Panc1 (cell line): Measurements from ENCODE around the gene LRRC25. TPM values are rescaled to one million over a fixed set of nuclear protein-coding genes. Genes with fewer than 3 reads are reported as not detected.

Experiments
- ATAC-seq: fragments of 200-7000 bp; cut with Tn5 transposase; 2 replicates; pipeline ENCODE4 v1.9.1; 2020; ENCODE audit warnings: mild to moderate bottlenecking, moderate library complexity
- BruUV-seq: library from RNA; stranded (reverse); fragments of 400-500 nt; replicated peaks from 2 replicates; lab custom pipeline; 2021; lab: Mats Ljungman, UMichigan
- CTCF ChIA-PET: fragments of 300-600 bp; sonication (Branson Sonifier 250); formaldehyde crosslinking; loops from one replicate; lab custom pipeline; 2022; ENCODE audit warnings: antibody characterized with exemption; lab: Charles Lee
- POLR2A ChIA-PET: fragments of 300-600 bp; sonication (Branson Sonifier 250); formaldehyde crosslinking; loops from one replicate; lab custom pipeline; 2022; ENCODE audit warnings: antibody characterized with exemption; lab: Charles Lee
- DNase-seq: peaks from one replicate; pipeline ENCODE4 v3.0.0-alpha.2; 2010; ENCODE audit warnings: low read depth, low spot score
- H3K27ac ChIP-seq: 2 replicates; pipeline ENCODE4 v1.5.1; 2011; ENCODE audit warnings: mild to moderate bottlenecking, low read length, inconsistent platforms
- H3K27me3 ChIP-seq: fragments of 200-500 bp; sonication (Bioruptor generic); 2 replicates; pipeline ENCODE4 v1.6.0; 2014; ENCODE audit warnings: low read length, inconsistent platforms; ENCODE audit not compliant: control insufficient read depth, insufficient read depth
- H3K36me3 ChIP-seq: fragments of 200-500 bp; sonication (Bioruptor generic); 2 replicates; pipeline ENCODE4 v1.5.1; 2014; ENCODE audit warnings: inconsistent platforms, mild to moderate bottlenecking, low read length, moderate library complexity; ENCODE audit not compliant: control insufficient read depth, insufficient read depth
- H3K4me1 ChIP-seq: 2 replicates; pipeline ENCODE4 v1.5.1; 2011; ENCODE audit warnings: inconsistent platforms, mild to moderate bottlenecking, low read length, moderate library complexity; ENCODE audit not compliant: control insufficient read depth, insufficient read depth
- H3K4me3 ChIP-seq, 2 experiments: 2 replicates each; pipeline ENCODE4 v1.5.1; 2011 to 2012; ENCODE audit warnings: low read depth in 2 of 2, low read length in 2 of 2, mild to moderate bottlenecking in 2 of 2, inconsistent platforms in 1 of 2, moderate library complexity in 1 of 2
- H3K9me3 ChIP-seq: fragments of 200-500 bp; sonication (Bioruptor generic); 2 replicates; pipeline ENCODE4 v1.5.1; 2014; ENCODE audit warnings: low read depth, mild to moderate bottlenecking, inconsistent platforms, low read length, moderate library complexity; ENCODE audit not compliant: control insufficient read depth, insufficient read depth
- CTCF ChIP-seq: fragments of 450-650 bp; IDR thresholded peaks from 2 replicates; pipeline ENCODE4 v1.5.1; 2017; ENCODE audit warnings: mild to moderate bottlenecking
- POLR2AphosphoS5 ChIP-seq: IDR thresholded peaks from 2 replicates; pipeline ENCODE4 v1.6.1; 2012; ENCODE audit warnings: mild to moderate bottlenecking, low read depth, low read length, moderate library complexity
- REST ChIP-seq, 2 experiments: IDR thresholded peaks; 2 replicates each; pipeline ENCODE4 v1.6.1; 2011 to 2012; ENCODE audit warnings: low read depth in 2 of 2, control low read depth in 1 of 2, low read length in 1 of 2, mild to moderate bottlenecking in 1 of 2, moderate library complexity in 1 of 2; ENCODE audit not compliant: insufficient read depth in 1 of 2
- SIN3A ChIP-seq: IDR thresholded peaks from 2 replicates; pipeline ENCODE4 v1.6.1; 2012; ENCODE audit warnings: low read depth, mild to moderate bottlenecking, low read length, moderate library complexity, borderline replicate concordance; ENCODE audit not compliant: insufficient read depth
- TCF7L2 ChIP-seq: IDR thresholded peaks from 2 replicates; pipeline ENCODE4 v1.6.1; 2011; ENCODE audit warnings: mild to moderate bottlenecking, low read depth, low read length, inconsistent platforms
- in situ Hi-C: cut with HindIII; loops from 2 replicates; pipeline ENCODE4 v1.10.0; 2016; ENCODE audit warnings: low sequenced_read_pairs, low pct_unique_long_range_greater_than_20kb
- intact Hi-C: fragments of 100-400 bp; cut with micrococcal nuclease; formaldehyde crosslinking; loops from one replicate; pipeline ENCODE4 v1.10.0; 2022; ENCODE audit not compliant: unreplicated experiment
- total RNA-seq: library from RNA; stranded (reverse); gene quantifications from one replicate; pipeline ENCODE4 v1.2.1, GENCODE V29; 2021; ENCODE audit not compliant: unreplicated experiment

Gene LRRC25
- total RNA-seq, 1 experiment from 2014 or later = 0.15 TPM

- TF ChIP-seq SIN3A = no peak
- no peak for TF ChIP-seq POLR2AphosphoS5
- no peak for TF ChIP-seq TCF7L2
- no peak for TF ChIP-seq REST (IDR thresholded peaks at IDR 0.05; ENCODE audit: insufficient read depth in 1 of 2, low read depth in 2 of 2, low read length in 1 of 2)
- no peak for TF ChIP-seq CTCF
- Histone ChIP-seq H3K4me3 (peak overlapping the region; percentile 37 to 60), H3K9me3 (no peaks in the 10 kb centered on the region), H3K36me3 (peaks cover 2% of the 10 kb centered on the region; the same call in 1 of the 2 replicates), H3K4me1 (peaks cover 40% of the 10 kb centered on the region), H3K27me3 (no peaks in the 10 kb centered on the region), H3K27ac (peak overlapping the region; percentile 95)
- POLR2A ChIA-PET = interaction anchor here (0.6 to 1.0 kb wide), 4 partner anchors 29 to 165 kb away, joined by 3 to 10 read pairs (median 3); no protein-coding TSS in a partner anchor
- ATAC-seq (peak; percentile 55), DNase-seq (no peak)
- intact Hi-C loops = no loop called here
- in situ Hi-C loops = no loop called here
- no TSS peak for BruUV-seq
- CTCF ChIA-PET = no interaction called here
Measured at GRCh38 chr19:18417250-18418028, 20.0 kb upstream of the LRRC25 start.

- intact Hi-C loops = no loop called here
- ChIA-PET CTCF (interaction anchor here (0.7 to 1.4 kb wide), 3 partner anchors 28 to 137 kb away, joined by 3 to 6 read pairs (median 3); no protein-coding TSS in a partner anchor), POLR2A (interaction anchor here (0.7 to 1.0 kb wide), 4 partner anchors 75 to 165 kb away, joined by 3 to 4 read pairs (median 3); partner anchors contain the start of gene JUND)
- Histone ChIP-seq H3K4me3 (peak overlapping the region; percentile 37 to 60), H3K9me3 (no peaks in the 10 kb centered on the region), H3K4me1 (peaks cover 40% of the 10 kb centered on the region), H3K36me3 (peaks cover 2% of the 10 kb centered on the region; the same call in 1 of the 2 replicates), H3K27ac (peak overlapping the region; percentile 95), H3K27me3 (no peaks in the 10 kb centered on the region)
- TF ChIP-seq CTCF = no peak
- no peak for TF ChIP-seq REST (IDR thresholded peaks at IDR 0.05; ENCODE audit: insufficient read depth in 1 of 2, low read depth in 2 of 2, low read length in 1 of 2)
- TF ChIP-seq TCF7L2 = no peak
- no peak for TF ChIP-seq SIN3A
- no peak for TF ChIP-seq POLR2AphosphoS5
- in situ Hi-C loops = no loop called here
- BruUV-seq = no TSS peak
- DNase-seq (no peak), ATAC-seq (peak; percentile 66)
Measured at GRCh38 chr19:18416778-18417249, 19.4 kb upstream of the LRRC25 start.
